NCI-H2171 (cell line): Measurements from ENCODE around the gene RGS2.

Experiments used
- DNase-seq: peaks from one replicate; lab custom pipeline; 2025; lab: John Stamatoyannopoulos, UW

RGS2 gene

GRCh38 chr1:192795916-192796618 is 12.8 kb upstream of the RGS2 start:
- no peak for DNase-seq

DNA sequence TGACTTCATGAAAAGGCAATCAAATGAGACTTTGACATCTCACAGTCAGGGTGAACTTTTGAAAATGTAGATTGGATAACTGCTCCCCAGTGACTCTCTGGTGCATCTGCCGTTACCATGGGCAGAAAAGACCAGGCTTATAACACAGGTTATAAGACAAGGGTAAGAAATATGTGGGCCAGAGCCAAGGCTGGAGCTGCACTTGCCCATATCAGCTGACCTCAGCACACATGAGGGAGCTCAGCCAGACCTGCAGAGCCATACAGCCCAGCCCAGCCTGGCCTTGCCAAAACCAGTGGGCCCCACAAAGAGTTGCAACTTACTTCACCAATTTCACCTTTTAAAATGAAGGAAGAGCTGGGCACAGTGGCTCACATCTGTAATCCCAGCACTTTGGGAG is 11.7 kb upstream of the RGS2 start:
- DNase-seq, result no peak

- no peak for DNase-seq
Measured at GRCh38 chr1:192797891-192798290, 10.9 kb upstream of the RGS2 start.

GRCh38 chr1:192801451-192801850 is 7.4 kb upstream of the RGS2 start:
- DNase-seq, result no peak

DNA sequence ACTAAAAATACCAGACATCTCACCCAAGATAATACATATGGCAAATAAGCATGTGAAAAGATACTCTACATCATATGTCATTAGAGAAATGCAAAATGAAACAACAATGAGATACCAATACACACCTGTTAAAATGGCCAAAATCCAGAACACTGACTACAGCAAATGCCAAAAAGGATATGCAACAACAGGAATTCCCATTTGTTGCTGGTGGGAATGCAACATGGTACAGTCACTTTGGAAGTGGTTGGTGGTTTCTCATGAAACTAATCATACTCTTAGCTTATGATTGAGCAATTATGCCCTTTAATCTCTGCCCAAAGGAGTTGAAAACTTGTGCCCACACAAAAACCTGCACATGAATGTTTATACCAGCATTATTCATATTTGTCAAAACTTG is 6.4 kb upstream of the RGS2 start:
- DNase-seq, result no peak

DNA sequence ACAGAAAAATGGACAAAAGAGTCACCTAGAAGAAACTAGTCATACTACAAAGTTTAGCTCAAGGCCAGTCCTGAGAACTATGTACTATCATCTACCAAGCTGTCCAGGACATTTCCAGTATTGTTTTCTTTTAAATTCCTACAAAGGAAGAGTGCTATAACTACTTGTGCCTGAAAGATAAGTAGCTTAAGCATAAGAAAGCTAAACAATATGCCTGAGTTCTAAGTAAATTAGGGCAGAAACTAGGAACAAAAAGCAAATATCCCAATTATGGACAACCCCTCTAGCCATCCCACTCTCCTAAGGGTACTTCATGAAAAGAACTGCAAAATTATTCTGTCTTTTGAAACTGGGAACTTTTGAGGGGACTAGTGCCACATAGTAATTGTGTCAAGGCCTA is 5.3 kb upstream of the RGS2 start:
- no peak for DNase-seq

DNA sequence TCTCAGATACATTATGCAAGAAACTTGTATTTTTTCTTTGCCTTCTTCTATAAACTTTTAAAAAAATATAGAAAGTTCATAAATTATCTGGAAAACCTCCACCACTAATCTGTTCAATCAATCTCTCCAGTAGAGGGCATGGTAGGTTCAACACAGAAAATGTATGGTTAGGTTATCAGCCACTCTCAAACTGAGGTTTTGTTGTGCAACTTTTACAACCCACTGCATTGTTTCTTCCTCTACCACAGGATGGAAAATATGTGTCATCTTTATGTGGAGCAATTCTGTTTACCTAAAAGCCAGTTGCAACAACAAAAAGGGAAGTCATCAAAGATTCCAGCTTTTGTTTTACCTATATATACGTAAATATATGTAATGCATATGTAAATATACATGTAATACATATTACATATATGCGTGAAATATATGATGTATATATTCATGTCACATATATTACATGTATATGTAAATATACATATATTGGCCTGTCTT is 3.0 kb upstream of the RGS2 start:
- no peak for DNase-seq

DNA sequence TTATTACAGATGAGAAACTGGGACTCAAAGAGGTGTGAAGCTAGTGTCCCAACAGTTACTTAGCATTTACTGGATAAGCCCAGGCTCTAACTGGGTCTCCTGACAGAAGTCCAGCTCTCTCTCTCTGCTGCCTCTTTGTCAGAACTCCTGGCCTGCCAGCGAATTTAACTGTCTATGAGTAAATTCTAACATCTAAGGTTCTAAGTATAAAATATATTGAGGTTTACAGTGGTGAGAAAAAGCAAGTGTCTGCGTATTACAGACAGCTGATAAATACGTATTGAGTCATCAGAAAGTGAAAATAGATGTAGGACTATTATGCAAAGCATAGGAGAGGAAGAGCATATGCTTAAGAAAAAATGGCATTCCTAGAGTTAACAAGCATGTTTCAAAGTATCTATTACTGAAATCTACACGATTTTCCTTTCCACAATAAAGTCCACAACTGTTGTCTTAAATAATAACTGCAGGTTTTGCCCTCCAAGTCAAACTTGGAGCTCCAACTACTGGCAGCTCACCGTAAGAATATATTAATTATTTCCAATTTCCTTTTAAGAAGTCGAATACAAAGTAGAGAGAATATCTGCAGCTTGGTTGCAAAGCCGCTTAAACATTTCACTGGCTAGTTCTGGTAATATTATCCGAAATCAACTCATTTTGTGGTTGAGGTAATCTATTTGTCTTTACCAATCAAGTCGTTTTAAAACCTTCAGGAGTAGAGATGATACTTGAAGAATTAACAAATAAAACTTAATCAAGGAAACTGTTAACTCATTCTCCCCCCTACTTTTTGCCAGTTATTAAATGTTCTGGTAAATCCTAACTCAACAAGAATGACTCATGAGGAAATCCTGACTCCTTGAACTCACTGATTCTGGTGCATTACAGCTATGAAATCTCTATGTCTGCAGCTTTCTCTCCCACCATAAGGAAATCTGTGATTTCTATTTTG is 1.4 kb upstream of the RGS2 start:
- no peak for DNase-seq

DNA sequence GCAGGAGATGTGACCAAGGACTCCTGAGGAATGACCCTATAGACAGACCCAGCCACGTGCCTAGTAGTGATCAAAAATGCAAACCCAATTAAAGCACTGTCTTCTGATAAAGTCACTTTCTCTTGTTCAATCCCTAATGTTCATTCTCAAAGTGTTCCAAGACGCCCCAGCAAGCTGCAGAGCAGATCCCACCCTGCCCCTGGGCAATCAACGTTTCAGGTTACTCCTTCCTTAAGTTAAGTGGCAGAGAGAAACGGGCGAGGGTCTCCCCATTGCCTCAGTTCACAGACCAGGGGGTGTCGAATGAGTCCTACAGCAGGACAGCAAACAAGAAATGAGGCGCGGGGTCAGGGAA is 699 bp upstream of the RGS2 start:
- no peak for DNase-seq

GRCh38 chr1:192809307-192810252 is 741 bp downstream of the RGS2 start:
- no peak for DNase-seq

DNA sequence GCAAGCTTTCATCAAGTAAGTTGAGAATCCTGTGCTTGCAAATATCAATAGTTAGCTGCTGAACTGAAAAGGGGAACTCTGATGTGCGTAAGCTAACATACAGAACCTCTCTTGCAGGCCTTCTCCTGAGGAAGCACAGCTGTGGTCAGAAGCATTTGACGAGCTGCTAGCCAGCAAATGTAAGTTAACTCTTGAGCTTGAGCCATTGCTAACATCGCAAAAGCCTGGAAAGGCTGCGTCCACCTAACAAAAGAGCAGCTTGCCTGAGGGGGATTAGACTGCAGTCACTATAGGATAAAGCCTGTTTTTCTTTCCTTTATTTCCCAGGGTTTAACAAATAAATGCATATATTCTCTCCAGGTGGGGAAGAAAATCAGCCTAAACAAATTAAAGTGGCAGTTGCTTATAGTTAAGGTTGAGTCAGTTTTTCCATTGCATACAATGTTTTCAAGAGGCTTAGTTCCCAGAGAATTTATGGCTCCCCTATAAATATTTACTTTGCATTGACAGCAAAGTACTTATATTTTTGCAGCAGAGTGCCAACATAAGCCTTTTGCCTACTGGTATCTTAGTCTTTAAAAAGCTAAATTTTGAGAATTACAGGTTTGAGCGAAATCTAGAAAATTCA is 1.5 kb downstream of the RGS2 start:
- DNase-seq, result no peak

DNA sequence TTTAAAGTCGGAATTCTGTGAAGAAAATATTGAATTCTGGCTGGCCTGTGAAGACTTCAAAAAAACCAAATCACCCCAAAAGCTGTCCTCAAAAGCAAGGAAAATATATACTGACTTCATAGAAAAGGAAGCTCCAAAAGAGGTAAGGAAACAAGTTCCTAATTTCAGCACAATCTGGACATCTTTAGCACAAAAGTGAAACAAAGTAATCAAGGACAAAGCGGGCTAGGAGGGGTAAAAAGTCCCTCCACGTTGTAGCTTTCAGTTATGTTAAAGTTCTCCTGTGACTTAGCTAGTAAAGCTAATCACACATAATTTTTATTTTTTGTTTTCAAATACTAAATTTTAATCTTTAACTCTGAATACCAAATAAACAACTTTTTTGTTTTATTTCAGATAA is 2.2 kb downstream of the RGS2 start:
- no peak for DNase-seq

DNA sequence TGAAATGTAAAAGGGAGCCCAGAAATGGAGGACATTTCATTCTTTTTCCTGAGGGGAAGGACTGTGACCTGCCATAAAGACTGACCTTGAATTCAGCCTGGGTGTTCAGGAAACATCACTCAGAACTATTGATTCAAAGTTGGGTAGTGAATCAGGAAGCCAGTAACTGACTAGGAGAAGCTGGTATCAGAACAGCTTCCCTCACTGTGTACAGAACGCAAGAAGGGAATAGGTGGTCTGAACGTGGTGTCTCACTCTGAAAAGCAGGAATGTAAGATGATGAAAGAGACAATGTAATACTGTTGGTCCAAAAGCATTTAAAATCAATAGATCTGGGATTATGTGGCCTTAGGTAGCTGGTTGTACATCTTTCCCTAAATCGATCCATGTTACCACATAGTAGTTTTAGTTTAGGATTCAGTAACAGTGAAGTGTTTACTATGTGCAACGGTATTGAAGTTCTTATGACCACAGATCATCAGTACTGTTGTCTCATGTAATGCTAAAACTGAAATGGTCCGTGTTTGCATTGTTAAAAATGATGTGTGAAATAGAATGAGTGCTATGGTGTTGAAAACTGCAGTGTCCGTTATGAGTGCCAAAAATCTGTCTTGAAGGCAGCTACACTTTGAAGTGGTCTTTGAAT is 2.9 kb downstream of the RGS2 start:
- no peak for DNase-seq

GRCh38 chr1:192812420-192813209 is 3.8 kb downstream of the RGS2 start:
- DNase-seq, result no peak

DNA sequence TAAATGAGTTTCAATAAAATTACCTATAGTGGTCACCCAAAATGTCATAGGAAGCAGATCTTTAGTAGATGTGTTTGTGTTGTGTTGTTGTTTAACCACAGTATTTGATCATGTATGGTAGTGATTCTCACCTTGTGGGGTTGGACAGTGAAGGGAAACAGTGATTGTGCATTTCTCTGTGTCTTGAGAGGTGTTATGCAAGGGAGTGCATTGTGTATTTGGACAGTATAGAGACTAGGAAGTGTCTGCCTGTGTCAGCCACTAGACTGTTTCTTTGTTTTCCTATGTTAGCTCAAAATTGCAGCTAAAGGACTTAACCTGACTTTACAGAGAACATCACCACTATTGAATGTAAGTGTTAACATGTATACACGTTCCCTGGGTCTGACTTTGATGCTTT is 6.0 kb downstream of the RGS2 start:
- DNase-seq, result no peak

GRCh38 chr1:192817246-192817645 is 8.4 kb downstream of the RGS2 start:
- DNase-seq, result no peak

DNA sequence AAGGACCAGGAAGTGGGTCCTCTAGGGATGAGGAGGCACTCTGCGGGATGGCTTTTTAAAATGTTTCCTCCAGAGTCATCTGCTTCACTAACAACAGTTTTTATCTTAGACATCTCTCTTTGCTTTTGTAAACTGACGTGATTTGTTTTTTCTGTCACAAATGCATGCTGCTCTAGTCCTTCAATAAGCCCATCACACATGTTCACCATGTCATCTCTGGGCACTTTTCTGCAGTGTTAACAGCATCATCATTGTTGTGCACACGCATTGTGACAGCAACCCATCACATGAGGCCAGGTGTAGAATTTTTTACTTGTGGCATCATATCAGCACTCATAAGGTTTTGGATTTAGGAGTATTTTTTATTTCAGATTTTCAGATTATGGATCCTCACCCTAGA is 12.5 kb downstream of the RGS2 start:
- no peak for DNase-seq

DNA sequence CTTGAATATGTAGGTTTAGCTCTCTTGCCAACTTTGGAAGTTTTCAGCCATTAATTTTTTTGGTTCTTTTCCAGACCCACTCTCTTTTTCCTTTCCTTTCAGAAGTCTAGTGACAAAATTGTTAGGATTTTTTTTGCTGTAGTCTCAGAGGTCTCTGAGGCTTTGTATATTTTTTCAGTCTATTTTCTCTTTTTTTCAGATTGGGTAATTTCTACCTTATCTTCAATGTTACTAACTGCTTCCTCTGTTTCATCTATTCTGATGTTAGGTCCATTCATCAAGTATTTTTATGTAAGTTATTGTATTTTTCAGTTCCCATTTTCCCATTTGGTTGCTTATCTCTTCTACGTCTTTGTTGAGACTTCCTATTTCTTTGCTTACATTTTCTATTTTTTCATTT is 15.7 kb downstream of the RGS2 start:
- no peak for DNase-seq

GRCh38 chr1:192826791-192827546 is 18.1 kb downstream of the RGS2 start:
- no peak for DNase-seq
